Hepatocyte (in vitro differentiated cells): ENCODE data around the gene VEPH1. TPM values are rescaled to one million over a fixed set of nuclear protein-coding genes. Genes with fewer than 3 reads are reported as not detected.

Experiments
- DNase-seq: peaks from one replicate; pipeline ENCODE4 v3.0.0-alpha.2; 2016; ENCODE audit warnings: low spot score
- H2AFZ ChIP-seq: fragments of 200-600 bp; sonication (generic); 2 replicates; pipeline ENCODE4 v1.6.0; 2016; ENCODE audit warnings: antibody characterized with exemption, mild to moderate bottlenecking
- H3K27ac ChIP-seq: fragments of 200-600 bp; sonication (generic); 2 replicates; pipeline ENCODE4 v1.5.1; 2016; ENCODE audit warnings: mild to moderate bottlenecking
- H3K27me3 ChIP-seq: fragments of 200-600 bp; sonication (generic); 2 replicates; pipeline ENCODE4 v1.6.1; 2016
- H3K36me3 ChIP-seq: fragments of 200-600 bp; sonication (generic); replicated peaks from 2 replicates; pipeline ENCODE4 v1.5.1; 2016; ENCODE audit warnings: low read depth; ENCODE audit not compliant: insufficient read depth
- H3K4me1 ChIP-seq: fragments of 200-600 bp; sonication (generic); 2 replicates; pipeline ENCODE4 v1.5.1; 2016; ENCODE audit warnings: mild to moderate bottlenecking, moderate library complexity; ENCODE audit not compliant: insufficient read depth
- H3K4me2 ChIP-seq: fragments of 200-600 bp; sonication (generic); 2 replicates; pipeline ENCODE4 v1.6.0; 2016
- H3K4me3 ChIP-seq: fragments of 200-600 bp; sonication (generic); 2 replicates; pipeline ENCODE4 v1.5.1; 2016; ENCODE audit warnings: mild to moderate bottlenecking
- H3K79me2 ChIP-seq: fragments of 200-600 bp; sonication (generic); 2 replicates; pipeline ENCODE4 v1.6.0; 2017; ENCODE audit warnings: mild to moderate bottlenecking
- H3K9me2 ChIP-seq: fragments of 200-600 bp; sonication (generic); replicated peaks from 2 replicates; pipeline ENCODE4 v1.6.0; 2017; ENCODE audit warnings: mild to moderate bottlenecking; ENCODE audit not compliant: insufficient read depth
- H3K9me3 ChIP-seq: fragments of 200-600 bp; sonication (generic); 2 replicates; pipeline ENCODE4 v1.5.1; 2016; ENCODE audit warnings: low read depth, mild to moderate bottlenecking
- H4K20me1 ChIP-seq: fragments of 200-600 bp; sonication (generic); 2 replicates; pipeline ENCODE4 v1.6.0; 2016; ENCODE audit warnings: mild to moderate bottlenecking; ENCODE audit not compliant: insufficient read depth, poor library complexity, severe bottlenecking
- EZH2 ChIP-seq: fragments of 200-600 bp; sonication (generic); IDR thresholded peaks from 2 replicates; pipeline ENCODE4 v1.6.1; 2016; ENCODE audit warnings: antibody characterized with exemption, mild to moderate bottlenecking, borderline replicate concordance
- EZH2phosphoT487 ChIP-seq: fragments of 200-600 bp; sonication (generic); IDR thresholded peaks from one replicate; pipeline ENCODE4 v1.6.1; 2018; ENCODE audit warnings: antibody characterized with exemption, mild to moderate bottlenecking, low read depth, moderate library complexity; ENCODE audit not compliant: unreplicated experiment, severe bottlenecking
- WGBS: methylation state at CpG from one replicate; pipeline ENCODE4 v1.1.6; 2016; ENCODE audit warnings: low lambda C conversion rate; ENCODE audit errors: missing lambda C conversion rate; 5-methylcytosine and 5-hydroxymethylcytosine counted together
- polyA plus RNA-seq: library from polyadenylated mRNA; unstranded; fragments of >200 nt; fragmentation: Nextera tagmentation; extraction: Ambion mirVana; gene quantifications from 2 replicates; pipeline ENCODE4 v1.2.1, GENCODE V29; 2016
- total RNA-seq: library from RNA; depleted of rRNA; stranded (reverse); fragments of >200 nt; gene quantifications from 2 replicates; pipeline ENCODE4 v1.2.3, GENCODE V29; 2014
- TF ChIP-seq, protein P1 (sequence below): fragments of 200-600 bp; sonication (generic); IDR thresholded peaks from 2 replicates; pipeline ENCODE4 v1.5.1; 2016; ENCODE audit warnings: antibody characterized with exemption, mild to moderate bottlenecking; ENCODE audit not compliant: poor library complexity

Gene VEPH1
- total and polyA plus RNA-seq, 2 experiments from 2014 or later = 2.5 to 4.7 TPM

DNA sequence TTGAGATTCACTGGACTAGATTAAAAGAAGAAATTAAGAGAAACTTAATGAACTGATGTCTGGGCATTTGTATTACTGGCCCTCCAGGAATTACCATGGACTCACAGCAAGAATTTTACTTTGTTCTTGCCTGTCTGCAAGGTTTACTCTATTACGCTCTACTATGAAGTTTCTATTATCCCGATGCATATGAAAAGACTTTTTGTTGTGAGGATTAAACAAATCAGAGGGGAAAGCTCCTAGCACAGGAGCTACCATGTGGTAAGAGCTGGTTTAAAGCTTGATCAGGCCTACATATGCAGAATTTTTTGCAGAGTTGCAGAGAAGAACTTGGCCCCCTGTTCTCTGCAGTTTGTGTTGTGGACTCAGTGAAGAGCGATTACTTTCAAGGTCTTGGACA is 128.3 kb downstream of the VEPH1 start:
- Histone ChIP-seq H3K27me3 (no peaks in the 10 kb centered on the region), H4K20me1 (no peaks in the 10 kb centered on the region), H3K9me2 (no peaks in the 10 kb centered on the region), H3K4me1 (no peaks in the 10 kb centered on the region), H3K36me3 (no peaks in the 10 kb centered on the region), H3K4me3 (no peak overlapping the region), H3K27ac (no peak overlapping the region), H3K4me2 (no peak overlapping the region), H3K9me3 (no peaks in the 10 kb centered on the region), H2AFZ (no peak overlapping the region), H3K79me2 (no peaks in the 10 kb centered on the region)
- no peak for TF ChIP-seq EZH2phosphoT487
- TF ChIP-seq, protein P1, sequence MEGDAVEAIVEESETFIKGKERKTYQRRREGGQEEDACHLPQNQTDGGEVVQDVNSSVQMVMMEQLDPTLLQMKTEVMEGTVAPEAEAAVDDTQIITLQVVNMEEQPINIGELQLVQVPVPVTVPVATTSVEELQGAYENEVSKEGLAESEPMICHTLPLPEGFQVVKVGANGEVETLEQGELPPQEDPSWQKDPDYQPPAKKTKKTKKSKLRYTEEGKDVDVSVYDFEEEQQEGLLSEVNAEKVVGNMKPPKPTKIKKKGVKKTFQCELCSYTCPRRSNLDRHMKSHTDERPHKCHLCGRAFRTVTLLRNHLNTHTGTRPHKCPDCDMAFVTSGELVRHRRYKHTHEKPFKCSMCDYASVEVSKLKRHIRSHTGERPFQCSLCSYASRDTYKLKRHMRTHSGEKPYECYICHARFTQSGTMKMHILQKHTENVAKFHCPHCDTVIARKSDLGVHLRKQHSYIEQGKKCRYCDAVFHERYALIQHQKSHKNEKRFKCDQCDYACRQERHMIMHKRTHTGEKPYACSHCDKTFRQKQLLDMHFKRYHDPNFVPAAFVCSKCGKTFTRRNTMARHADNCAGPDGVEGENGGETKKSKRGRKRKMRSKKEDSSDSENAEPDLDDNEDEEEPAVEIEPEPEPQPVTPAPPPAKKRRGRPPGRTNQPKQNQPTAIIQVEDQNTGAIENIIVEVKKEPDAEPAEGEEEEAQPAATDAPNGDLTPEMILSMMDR = no peak
- TF ChIP-seq EZH2 = no peak
- DNase-seq = no peak
- 92% methylated on average over 3 of the region's 3 CpGs for WGBS

DNA sequence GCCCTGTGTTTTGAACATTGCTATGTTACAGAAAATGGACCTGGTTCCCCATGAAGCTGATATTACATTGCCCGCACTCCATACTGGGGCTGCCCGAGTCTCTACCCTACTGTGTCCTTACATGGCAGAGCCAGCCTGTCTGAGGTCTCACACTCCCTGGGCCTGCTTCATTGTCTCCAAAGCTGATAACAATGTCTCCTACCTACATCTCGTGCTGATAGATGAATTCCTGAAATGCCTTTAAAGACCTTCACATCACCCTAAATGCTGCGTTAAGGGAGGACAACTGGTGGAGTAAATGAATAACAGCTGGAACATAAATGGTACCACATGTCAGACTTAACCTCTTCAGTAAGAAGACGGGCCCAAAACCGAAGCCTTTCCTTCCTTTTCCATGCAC is 129.4 kb downstream of the VEPH1 start:
- no peak for DNase-seq
- TF ChIP-seq EZH2phosphoT487 (no peak), EZH2 (no peak)
- TF ChIP-seq, protein P1 = no peak
- no peaks in the 10 kb centered on the region for H3K9me2 ChIP-seq
- H3K4me1 ChIP-seq = no peaks in the 10 kb centered on the region
- H2AFZ ChIP-seq = no peak overlapping the region
- H3K79me2 ChIP-seq = no peaks in the 10 kb centered on the region
- no peak overlapping the region for H3K4me3 ChIP-seq
- no peak overlapping the region for H3K27ac ChIP-seq
- 44% methylated on average over 6 of the region's 6 CpGs for WGBS
- H3K27me3 ChIP-seq = no peaks in the 10 kb centered on the region
- H4K20me1 ChIP-seq = no peaks in the 10 kb centered on the region
- H3K4me2 ChIP-seq = no peak overlapping the region
- no peaks in the 10 kb centered on the region for H3K36me3 ChIP-seq
- H3K9me3 ChIP-seq = no peaks in the 10 kb centered on the region

DNA sequence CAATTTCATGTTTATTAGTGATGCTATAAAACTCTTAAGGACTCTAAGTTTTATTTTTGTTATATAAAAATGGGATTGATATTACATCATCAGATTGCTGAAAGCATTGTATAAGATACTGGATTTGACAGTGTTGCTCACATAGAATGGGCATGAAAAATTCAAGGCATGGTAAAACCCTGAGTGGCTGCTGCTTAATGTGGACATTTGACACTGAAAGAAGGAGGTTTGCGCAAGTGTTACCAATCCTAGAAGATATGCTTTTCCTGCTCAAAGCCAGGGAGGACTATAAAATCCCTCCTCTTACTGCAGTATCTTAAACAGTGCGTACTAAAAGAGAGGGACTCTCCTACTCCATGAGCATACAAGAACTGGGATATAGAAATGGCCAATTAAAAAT is 132.3 kb downstream of the VEPH1 start:
- Histone ChIP-seq H3K4me3 (no peak overlapping the region), H2AFZ (no peak overlapping the region), H3K79me2 (no peaks in the 10 kb centered on the region), H3K36me3 (no peaks in the 10 kb centered on the region), H3K4me1 (no peaks in the 10 kb centered on the region), H3K9me3 (no peaks in the 10 kb centered on the region), H3K9me2 (no peaks in the 10 kb centered on the region), H3K27ac (no peak overlapping the region), H3K4me2 (no peak overlapping the region), H3K27me3 (no peaks in the 10 kb centered on the region), H4K20me1 (no peaks in the 10 kb centered on the region)
- TF ChIP-seq, protein P1 = no peak
- TF ChIP-seq EZH2 = no peak
- TF ChIP-seq EZH2phosphoT487 = no peak
- DNase-seq = no peak
- 61% methylated on average over 2 of the region's 2 CpGs for WGBS
